ENCODE data around the gene GNL1. TPM values are rescaled to one million over a fixed set of nuclear protein-coding genes. Genes with fewer than 3 reads are reported as not detected.

The GNL1 gene
- total RNA-seq, 1 donor from 2014 or later: 109 TPM

GRCh38 chr6:30592287-30592686, 36.0 kb upstream of the GNL1 start:
- H3K36me3 Mint-ChIP-seq (ENCODE audit: low read depth, unreplicated experiment): peaks cover 39% of the 10 kb centered on the region
- no peak for DNase-seq (ENCODE audit: low spot score)
- no peak for TF ChIP-seq CTCF (IDR thresholded peaks at IDR 0.05; ENCODE audit: unreplicated experiment)
- H3K4me3 Mint-ChIP-seq (ENCODE audit: unreplicated experiment): peak overlapping the region; percentile 64
- peaks cover 5% of the 10 kb centered on the region for H3K4me1 Mint-ChIP-seq (ENCODE audit: unreplicated experiment)
- peak overlapping the region; percentile 5 for H3K27ac Mint-ChIP-seq (ENCODE audit: unreplicated experiment)
- no peaks in the 10 kb centered on the region for H3K9me3 Mint-ChIP-seq (ENCODE audit: unreplicated experiment)
- H3K27me3 Mint-ChIP-seq (ENCODE audit: unreplicated experiment): peaks cover 12% of the 10 kb centered on the region

GRCh38 chr6:30591008-30591407, 34.7 kb upstream of the GNL1 start:
- peaks cover 9% of the 10 kb centered on the region for H3K27me3 Mint-ChIP-seq (ENCODE audit: unreplicated experiment)
- no peak overlapping the region for H3K4me3 Mint-ChIP-seq (ENCODE audit: unreplicated experiment)
- H3K27ac Mint-ChIP-seq (ENCODE audit: unreplicated experiment): no peak overlapping the region
- H3K9me3 Mint-ChIP-seq (ENCODE audit: unreplicated experiment): no peaks in the 10 kb centered on the region
- peaks cover 13% of the 10 kb centered on the region for H3K4me1 Mint-ChIP-seq (ENCODE audit: unreplicated experiment)
- H3K36me3 Mint-ChIP-seq (ENCODE audit: low read depth, unreplicated experiment): peaks cover 47% of the 10 kb centered on the region
- TF ChIP-seq CTCF (IDR thresholded peaks at IDR 0.05; ENCODE audit: unreplicated experiment): no peak
- no peak for DNase-seq (ENCODE audit: low spot score)

- peak overlapping the region; percentile 68 for H3K4me3 Mint-ChIP-seq (ENCODE audit: unreplicated experiment)
- H3K36me3 Mint-ChIP-seq (ENCODE audit: low read depth, unreplicated experiment): peaks cover 48% of the 10 kb centered on the region
- no peak for DNase-seq (ENCODE audit: low spot score)
Measured at GRCh38 chr6:30590509-30590908, 34.2 kb upstream of the GNL1 start.

GRCh38 chr6:30589754-30590358, 33.6 kb upstream of the GNL1 start:
- no peak for TF ChIP-seq CTCF (IDR thresholded peaks at IDR 0.05; ENCODE audit: unreplicated experiment)
- DNase-seq (ENCODE audit: low spot score): no peak
- H3K4me3 Mint-ChIP-seq (ENCODE audit: unreplicated experiment): peak overlapping the region; percentile 15
- H3K36me3 Mint-ChIP-seq (ENCODE audit: low read depth, unreplicated experiment): peaks cover 54% of the 10 kb centered on the region
- no peak overlapping the region for H3K27ac Mint-ChIP-seq (ENCODE audit: unreplicated experiment)
- H3K9me3 Mint-ChIP-seq (ENCODE audit: unreplicated experiment): no peaks in the 10 kb centered on the region
- peaks cover 20% of the 10 kb centered on the region for H3K4me1 Mint-ChIP-seq (ENCODE audit: unreplicated experiment)
- peaks cover 9% of the 10 kb centered on the region for H3K27me3 Mint-ChIP-seq (ENCODE audit: unreplicated experiment)

More at GRCh38 chr6:30590509-30590908, 34.2 kb upstream of the GNL1 start:
- TF ChIP-seq CTCF (IDR thresholded peaks at IDR 0.05; ENCODE audit: unreplicated experiment): no peak
- Mint-ChIP-seq H3K27ac (ENCODE audit: unreplicated experiment) (no peak overlapping the region), H3K27me3 (ENCODE audit: unreplicated experiment) (peaks cover 9% of the 10 kb centered on the region), H3K9me3 (ENCODE audit: unreplicated experiment) (no peaks in the 10 kb centered on the region), H3K4me1 (ENCODE audit: unreplicated experiment) (peaks cover 15% of the 10 kb centered on the region)

DNA sequence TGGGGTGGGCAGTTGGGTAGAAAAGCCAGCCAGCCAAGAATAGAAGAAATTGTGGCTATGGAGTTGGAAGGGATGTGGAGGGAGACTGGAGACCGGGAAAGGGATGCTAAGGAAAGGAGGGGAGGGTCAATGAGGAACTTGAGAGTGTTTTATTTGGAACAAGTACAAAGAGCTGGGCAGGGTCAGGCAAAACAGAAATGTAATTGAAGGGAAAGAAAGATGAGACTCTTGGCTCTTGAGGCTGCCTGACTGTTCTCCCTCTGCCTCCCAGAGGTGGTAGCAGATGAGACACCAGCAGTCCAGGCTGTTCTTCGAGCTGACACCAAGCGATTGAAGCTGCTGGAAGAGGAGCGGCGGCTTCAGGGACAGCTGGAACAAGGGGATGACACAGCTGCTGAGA, 27.6 kb upstream of the GNL1 start:
- no peaks in the 10 kb centered on the region for H3K27me3 Mint-ChIP-seq (ENCODE audit: unreplicated experiment)
- no peak for TF ChIP-seq CTCF (IDR thresholded peaks at IDR 0.05; ENCODE audit: unreplicated experiment)
- peaks cover 65% of the 10 kb centered on the region for H3K36me3 Mint-ChIP-seq (ENCODE audit: low read depth, unreplicated experiment)
- peak overlapping the region; percentile 70 for H3K4me3 Mint-ChIP-seq (ENCODE audit: unreplicated experiment)
- H3K9me3 Mint-ChIP-seq (ENCODE audit: unreplicated experiment): no peaks in the 10 kb centered on the region
- peaks cover 24% of the 10 kb centered on the region for H3K4me1 Mint-ChIP-seq (ENCODE audit: unreplicated experiment)
- no peak overlapping the region for H3K27ac Mint-ChIP-seq (ENCODE audit: unreplicated experiment)
- no peak for DNase-seq (ENCODE audit: low spot score)
